GM12865 (cell line): Measurements from ENCODE around the gene SPINT2.
A peak's percentile ranks its signal among the peaks of the same experiment; 100 is the strongest.

Experiments used
- DNase-seq: peaks from one replicate; pipeline ENCODE4 v3.0.0; 2010; ENCODE audit warnings: low read depth
- H3K4me3 ChIP-seq: 2 replicates; pipeline ENCODE4 v1.5.1; 2011; ENCODE audit warnings: mild to moderate bottlenecking, low read depth, low read length, control low read depth
- TF ChIP-seq, protein P1 (sequence below): IDR thresholded peaks from 2 replicates; pipeline ENCODE4 v1.5.1; 2011; ENCODE audit warnings: low read length, control low read depth, low read depth, inconsistent platforms; ENCODE audit not compliant: insufficient read depth; ENCODE audit errors: missing control alignments

SPINT2 gene

GRCh38 chr19:38243279-38243673 is 21.1 kb upstream of the SPINT2 start:
- TF ChIP-seq, protein P1, sequence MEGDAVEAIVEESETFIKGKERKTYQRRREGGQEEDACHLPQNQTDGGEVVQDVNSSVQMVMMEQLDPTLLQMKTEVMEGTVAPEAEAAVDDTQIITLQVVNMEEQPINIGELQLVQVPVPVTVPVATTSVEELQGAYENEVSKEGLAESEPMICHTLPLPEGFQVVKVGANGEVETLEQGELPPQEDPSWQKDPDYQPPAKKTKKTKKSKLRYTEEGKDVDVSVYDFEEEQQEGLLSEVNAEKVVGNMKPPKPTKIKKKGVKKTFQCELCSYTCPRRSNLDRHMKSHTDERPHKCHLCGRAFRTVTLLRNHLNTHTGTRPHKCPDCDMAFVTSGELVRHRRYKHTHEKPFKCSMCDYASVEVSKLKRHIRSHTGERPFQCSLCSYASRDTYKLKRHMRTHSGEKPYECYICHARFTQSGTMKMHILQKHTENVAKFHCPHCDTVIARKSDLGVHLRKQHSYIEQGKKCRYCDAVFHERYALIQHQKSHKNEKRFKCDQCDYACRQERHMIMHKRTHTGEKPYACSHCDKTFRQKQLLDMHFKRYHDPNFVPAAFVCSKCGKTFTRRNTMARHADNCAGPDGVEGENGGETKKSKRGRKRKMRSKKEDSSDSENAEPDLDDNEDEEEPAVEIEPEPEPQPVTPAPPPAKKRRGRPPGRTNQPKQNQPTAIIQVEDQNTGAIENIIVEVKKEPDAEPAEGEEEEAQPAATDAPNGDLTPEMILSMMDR, result no peak

GRCh38 chr19:38245826-38246498 is 18.4 kb upstream of the SPINT2 start:
- H3K4me3 ChIP-seq, result no peak overlapping the region
- TF ChIP-seq, protein P1, result no peak
- peak; percentile 42 for DNase-seq

More at GRCh38 chr19:38243279-38243673, 21.1 kb upstream of the SPINT2 start:
- DNase-seq, result no peak
- H3K4me3 ChIP-seq, result no peak overlapping the region

DNA sequence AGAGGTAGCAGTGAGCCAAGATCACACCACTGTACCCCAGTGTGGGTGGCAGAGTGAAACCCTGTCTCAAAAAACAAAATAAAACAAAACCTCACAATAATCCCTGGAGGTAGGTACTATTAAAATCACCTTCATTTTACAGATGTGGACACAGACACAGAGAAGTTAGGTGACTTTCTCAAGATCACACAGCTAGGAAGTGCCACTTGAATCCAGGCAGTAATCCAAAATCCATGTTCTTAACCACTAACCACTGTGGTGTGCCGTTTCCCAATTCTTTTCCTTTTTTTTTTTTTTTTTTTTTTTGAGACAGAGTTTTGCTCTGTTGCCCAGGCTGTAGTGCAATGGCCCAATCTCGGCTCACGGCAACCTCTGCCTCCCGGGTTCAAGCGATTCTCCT is 17.2 kb upstream of the SPINT2 start:
- H3K4me3 ChIP-seq, result no peak overlapping the region
- no peak for DNase-seq
- TF ChIP-seq, protein P1, result no peak

DNA sequence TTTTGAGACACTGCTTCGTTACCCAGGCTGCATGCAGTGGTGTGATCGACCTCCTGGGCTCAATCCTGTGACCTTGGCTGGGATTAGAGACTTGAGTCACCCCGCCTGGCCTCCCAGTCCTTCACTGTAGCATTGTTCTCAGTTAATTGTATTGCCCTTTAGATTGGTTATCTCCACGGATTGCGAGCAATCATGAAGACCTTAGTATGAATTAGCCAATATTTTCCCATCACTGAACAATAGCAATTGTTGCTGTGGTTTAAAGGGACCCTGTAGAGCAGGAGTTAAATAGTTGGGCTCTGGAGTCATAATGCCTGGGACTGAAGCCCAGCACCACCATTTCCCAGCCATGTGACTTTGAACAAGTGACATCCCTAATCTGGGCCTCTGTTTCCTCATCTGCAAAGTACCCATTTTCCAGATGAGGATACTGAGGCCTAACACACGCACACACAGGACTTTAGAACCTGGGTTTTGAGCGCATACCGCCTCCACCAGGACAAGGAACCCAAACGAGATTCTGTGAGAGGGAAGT is 16.6 kb upstream of the SPINT2 start:
- no peak overlapping the region for H3K4me3 ChIP-seq
- TF ChIP-seq, protein P1, result no peak
- no peak for DNase-seq

- no peak overlapping the region for H3K4me3 ChIP-seq
- DNase-seq, result no peak
- TF ChIP-seq, protein P1, result no peak
Observed at GRCh38 chr19:38248421-38248820, 16.0 kb upstream of the SPINT2 start.

- TF ChIP-seq, protein P1, result no peak
- no peak overlapping the region for H3K4me3 ChIP-seq
- no peak for DNase-seq
Observed at GRCh38 chr19:38250428-38250820, 13.9 kb upstream of the SPINT2 start.
